DND-41 (cell line): Measurements from ENCODE around the gene NFE2L2.
"Not testable (repeated sequence)": the region's sequence is repeated elsewhere in the genome, so short reads cannot be mapped to it uniquely, and the experiment has no call there.

ENCODE experiments used
- ATAC-seq: fragments of 200-7000 bp; cut with Tn5 transposase; 3 replicates; pipeline ENCODE4 v1.9.1; 2021; ENCODE audit warnings: low read depth; ENCODE audit not compliant: insufficient read depth
- DNase-seq: peaks from one replicate; pipeline ENCODE4 v3.0.0-alpha.2; 2020
- H2AFZ ChIP-seq: 2 replicates; pipeline ENCODE4 v1.6.0; 2012; ENCODE audit warnings: low read depth, low read length
- H3K27ac ChIP-seq: 2 replicates; pipeline ENCODE4 v1.5.1; 2012; ENCODE audit warnings: low read length, inconsistent platforms
- H3K27me3 ChIP-seq: fragments of 200-600 bp; sonication (generic); 2 replicates; pipeline ENCODE4 v1.6.0; 2012; ENCODE audit warnings: low read length, mild to moderate bottlenecking, inconsistent platforms; ENCODE audit not compliant: insufficient read depth, poor library complexity
- H3K36me3 ChIP-seq: 2 replicates; pipeline ENCODE4 v1.5.1; 2012; ENCODE audit warnings: low read length, inconsistent platforms; ENCODE audit not compliant: insufficient read depth
- H3K4me1 ChIP-seq: 2 replicates; pipeline ENCODE4 v1.5.1; 2012; ENCODE audit warnings: mild to moderate bottlenecking, low read length; ENCODE audit not compliant: insufficient read depth
- H3K4me2 ChIP-seq: 2 replicates; pipeline ENCODE4 v1.6.0; 2012; ENCODE audit warnings: mild to moderate bottlenecking, moderate library complexity, low read length, inconsistent platforms; ENCODE audit not compliant: insufficient read depth
- H3K4me3 ChIP-seq, 2 experiments: fragments of 200-600 bp in 1 of 2; shearing (Covaris generic) in 1 of 2; 2 replicates each; pipeline ENCODE4 v1.5.1; 2012 to 2016; ENCODE audit warnings: inconsistent platforms in 2 of 2, low read length in 2 of 2, mild to moderate bottlenecking in 2 of 2, low read depth in 1 of 2, moderate library complexity in 1 of 2
- H3K79me2 ChIP-seq: 2 replicates; pipeline ENCODE4 v1.6.0; 2012; ENCODE audit warnings: low read length, inconsistent platforms; ENCODE audit not compliant: insufficient read depth
- H3K9ac ChIP-seq: 2 replicates; pipeline ENCODE4 v1.6.0; 2012; ENCODE audit warnings: low read depth, mild to moderate bottlenecking, inconsistent platforms, low read length, moderate library complexity
- H3K9me3 ChIP-seq: 2 replicates; pipeline ENCODE4 v1.5.1; 2012; ENCODE audit warnings: low read length, moderate library complexity, mild to moderate bottlenecking, inconsistent platforms; ENCODE audit not compliant: insufficient read depth, severe bottlenecking
- H4K20me1 ChIP-seq: 2 replicates; pipeline ENCODE4 v1.6.0; 2012; ENCODE audit warnings: low read length; ENCODE audit not compliant: insufficient read depth
- EZH2 ChIP-seq: IDR thresholded peaks from 3 replicates; pipeline ENCODE4 v1.6.1; 2012; ENCODE audit warnings: borderline replicate concordance, low read depth, mild to moderate bottlenecking, moderate library complexity, low read length, inconsistent platforms; ENCODE audit not compliant: severe bottlenecking
- TF ChIP-seq, protein P1 (sequence below): IDR thresholded peaks from 2 replicates; pipeline ENCODE4 v1.5.1; 2012; ENCODE audit warnings: borderline replicate concordance, low read length, moderate library complexity, mild to moderate bottlenecking; ENCODE audit not compliant: poor library complexity, severe bottlenecking; ENCODE audit errors: extremely low read depth

NFE2L2 gene

GRCh38 chr2:177251165-177251542, 13.4 kb downstream of the NFE2L2 start:
- H3K27me3 ChIP-seq, result no peaks in the 10 kb centered on the region
- no peak overlapping the region for H3K9ac ChIP-seq
- H4K20me1 ChIP-seq, result peaks cover 89% of the 10 kb centered on the region
- DNase-seq (no peak), ATAC-seq (no peak)
- peaks cover 12% of the 10 kb centered on the region for H3K4me1 ChIP-seq
- H3K36me3 ChIP-seq, result peaks cover 41% of the 10 kb centered on the region
- H2AFZ ChIP-seq, result no peak overlapping the region
- peak overlapping the region; percentile 38; the same call in 1 of the 2 replicates for H3K27ac ChIP-seq
- H3K9me3 ChIP-seq, result no peaks in the 10 kb centered on the region
- H3K79me2 ChIP-seq, result peaks cover 99% of the 10 kb centered on the region
- H3K4me3 ChIP-seq, result no peak overlapping the region
- no peak for TF ChIP-seq EZH2
- TF ChIP-seq, protein P1, sequence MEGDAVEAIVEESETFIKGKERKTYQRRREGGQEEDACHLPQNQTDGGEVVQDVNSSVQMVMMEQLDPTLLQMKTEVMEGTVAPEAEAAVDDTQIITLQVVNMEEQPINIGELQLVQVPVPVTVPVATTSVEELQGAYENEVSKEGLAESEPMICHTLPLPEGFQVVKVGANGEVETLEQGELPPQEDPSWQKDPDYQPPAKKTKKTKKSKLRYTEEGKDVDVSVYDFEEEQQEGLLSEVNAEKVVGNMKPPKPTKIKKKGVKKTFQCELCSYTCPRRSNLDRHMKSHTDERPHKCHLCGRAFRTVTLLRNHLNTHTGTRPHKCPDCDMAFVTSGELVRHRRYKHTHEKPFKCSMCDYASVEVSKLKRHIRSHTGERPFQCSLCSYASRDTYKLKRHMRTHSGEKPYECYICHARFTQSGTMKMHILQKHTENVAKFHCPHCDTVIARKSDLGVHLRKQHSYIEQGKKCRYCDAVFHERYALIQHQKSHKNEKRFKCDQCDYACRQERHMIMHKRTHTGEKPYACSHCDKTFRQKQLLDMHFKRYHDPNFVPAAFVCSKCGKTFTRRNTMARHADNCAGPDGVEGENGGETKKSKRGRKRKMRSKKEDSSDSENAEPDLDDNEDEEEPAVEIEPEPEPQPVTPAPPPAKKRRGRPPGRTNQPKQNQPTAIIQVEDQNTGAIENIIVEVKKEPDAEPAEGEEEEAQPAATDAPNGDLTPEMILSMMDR, result no peak
- H3K4me2 ChIP-seq, result no peak overlapping the region

DNA sequence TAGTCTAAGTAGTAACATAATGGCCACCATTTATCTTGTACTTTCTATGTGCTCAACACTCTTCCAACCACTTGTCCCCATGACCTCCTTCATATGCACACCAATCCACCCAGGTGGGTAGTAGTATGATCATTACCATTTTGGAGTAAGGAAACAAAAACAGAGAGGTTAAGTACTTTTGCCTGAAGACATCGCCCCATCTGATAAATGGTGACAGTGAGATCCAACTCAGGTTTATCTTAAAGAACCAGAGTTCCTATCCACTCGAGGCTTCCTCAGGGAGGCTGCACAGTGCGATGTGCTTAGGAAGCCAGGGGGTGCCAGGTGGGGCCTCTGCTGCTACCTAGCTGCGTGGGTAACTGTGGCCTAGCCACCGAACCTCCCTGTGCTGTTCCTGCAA, 14.1 kb downstream of the NFE2L2 start:
- H3K4me1 ChIP-seq, result peaks cover 14% of the 10 kb centered on the region
- peaks cover 87% of the 10 kb centered on the region for H4K20me1 ChIP-seq
- no peak overlapping the region for H3K27ac ChIP-seq
- ATAC-seq, result no peak
- no peak overlapping the region for H2AFZ ChIP-seq
- DNase-seq, result no peak
- H3K27me3 ChIP-seq, result no peaks in the 10 kb centered on the region
- no peak overlapping the region for H3K4me3 ChIP-seq
- TF ChIP-seq EZH2, result no peak
- TF ChIP-seq, protein P1, result no peak
- no peak overlapping the region for H3K9ac ChIP-seq
- no peak overlapping the region for H3K4me2 ChIP-seq
- H3K9me3 ChIP-seq, result no peaks in the 10 kb centered on the region
- peaks cover 44% of the 10 kb centered on the region for H3K36me3 ChIP-seq
- H3K79me2 ChIP-seq, result peaks cover 98% of the 10 kb centered on the region

GRCh38 chr2:177249038-177249437, 15.5 kb downstream of the NFE2L2 start:
- Histone ChIP-seq H3K79me2 (peaks cover 98% of the 10 kb centered on the region), H4K20me1 (peaks cover 85% of the 10 kb centered on the region), H2AFZ (no peak overlapping the region), H3K4me2 (no peak overlapping the region), H3K9ac (no peak overlapping the region), H3K27me3 (no peaks in the 10 kb centered on the region), H3K9me3 (no peaks in the 10 kb centered on the region), H3K36me3 (peaks cover 30% of the 10 kb centered on the region), H3K4me3 (no peak overlapping the region), H3K4me1 (peaks cover 7% of the 10 kb centered on the region; the same call in 1 of the 2 replicates), H3K27ac (no peak overlapping the region)
- ATAC-seq (no peak), DNase-seq (no peak)
- no peak for TF ChIP-seq EZH2
- TF ChIP-seq, protein P1, result no peak

DNA sequence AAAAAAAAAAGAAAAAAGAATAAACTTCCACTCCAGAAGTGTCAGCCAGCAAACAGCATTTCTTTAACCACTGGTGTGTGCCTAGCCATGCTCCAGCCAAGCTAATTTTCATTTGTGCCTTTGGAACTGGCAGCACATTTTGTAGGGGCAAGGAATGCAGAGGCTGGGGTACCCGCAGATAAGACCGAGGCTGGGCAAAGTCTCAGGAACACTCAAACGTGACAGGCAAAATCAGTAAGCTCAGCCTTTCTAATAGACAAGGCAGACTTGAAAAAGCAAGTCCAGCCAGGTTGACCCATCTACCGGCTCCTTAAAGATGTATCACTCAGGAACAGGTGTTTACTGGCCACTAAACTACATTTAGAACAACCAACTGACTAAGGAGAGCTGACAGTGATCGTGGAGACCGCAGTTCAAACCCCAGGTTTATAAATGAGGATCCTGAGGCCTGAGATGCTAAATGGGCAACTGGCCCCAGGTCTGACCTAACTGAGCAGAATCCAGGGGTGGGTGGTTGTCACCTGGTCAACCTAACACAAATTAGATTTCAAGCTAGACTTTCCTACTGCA, 16.7 kb downstream of the NFE2L2 start:
- no peak overlapping the region for H3K4me3 ChIP-seq
- no peak overlapping the region for H3K27ac ChIP-seq
- no peak overlapping the region for H3K4me2 ChIP-seq
- H3K4me1 ChIP-seq, result peaks cover 12% of the 10 kb centered on the region
- DNase-seq, result no peak
- peaks cover 98% of the 10 kb centered on the region for H3K79me2 ChIP-seq
- no peak overlapping the region for H2AFZ ChIP-seq
- H3K9ac ChIP-seq, result no peak overlapping the region
- TF ChIP-seq EZH2, result no peak
- TF ChIP-seq, protein P1, result no peak
- H3K27me3 ChIP-seq, result no peaks in the 10 kb centered on the region
- peaks cover 27% of the 10 kb centered on the region for H3K36me3 ChIP-seq
- no peak for ATAC-seq
- peaks cover 82% of the 10 kb centered on the region for H4K20me1 ChIP-seq
- H3K9me3 ChIP-seq, result no peaks in the 10 kb centered on the region

DNA sequence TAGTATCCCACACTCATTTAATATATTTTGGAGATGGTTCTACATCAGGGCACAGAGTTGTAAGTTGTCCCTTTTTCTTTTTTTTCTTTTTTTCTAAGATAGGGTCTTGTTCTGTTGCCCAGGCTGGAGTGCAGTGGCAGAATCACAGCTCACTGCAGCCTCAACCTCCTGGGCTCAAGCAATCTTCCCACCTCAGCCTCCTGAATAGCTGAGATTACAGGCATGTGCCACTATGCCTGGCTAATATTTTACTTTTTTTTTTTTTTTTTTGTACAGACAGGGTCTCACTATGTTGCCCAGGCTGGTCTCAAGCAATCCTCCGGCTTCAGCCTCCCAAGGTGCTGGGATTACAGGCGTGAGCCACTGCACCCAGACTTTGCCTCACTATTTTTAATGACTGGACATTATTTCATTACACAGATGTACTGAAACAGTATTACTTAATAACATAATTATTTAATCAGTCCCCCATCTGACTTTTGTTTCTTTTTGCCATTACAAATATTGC, 17.9 kb downstream of the NFE2L2 start:
- Histone ChIP-seq H3K79me2 (peaks cover 99% of the 10 kb centered on the region), H3K36me3 (peaks cover 27% of the 10 kb centered on the region), H4K20me1 (peaks cover 83% of the 10 kb centered on the region), H3K4me1 (peaks cover 19% of the 10 kb centered on the region)
- not testable (repeated sequence) for H2AFZ ChIP-seq, H3K9ac ChIP-seq, H3K9me3 ChIP-seq, H3K4me3 ChIP-seq, H3K4me2 ChIP-seq, ATAC-seq, DNase-seq, H3K27ac ChIP-seq, H3K27me3 ChIP-seq
